ENCODE data around the gene MEGF11.

Gene MEGF11

DNA sequence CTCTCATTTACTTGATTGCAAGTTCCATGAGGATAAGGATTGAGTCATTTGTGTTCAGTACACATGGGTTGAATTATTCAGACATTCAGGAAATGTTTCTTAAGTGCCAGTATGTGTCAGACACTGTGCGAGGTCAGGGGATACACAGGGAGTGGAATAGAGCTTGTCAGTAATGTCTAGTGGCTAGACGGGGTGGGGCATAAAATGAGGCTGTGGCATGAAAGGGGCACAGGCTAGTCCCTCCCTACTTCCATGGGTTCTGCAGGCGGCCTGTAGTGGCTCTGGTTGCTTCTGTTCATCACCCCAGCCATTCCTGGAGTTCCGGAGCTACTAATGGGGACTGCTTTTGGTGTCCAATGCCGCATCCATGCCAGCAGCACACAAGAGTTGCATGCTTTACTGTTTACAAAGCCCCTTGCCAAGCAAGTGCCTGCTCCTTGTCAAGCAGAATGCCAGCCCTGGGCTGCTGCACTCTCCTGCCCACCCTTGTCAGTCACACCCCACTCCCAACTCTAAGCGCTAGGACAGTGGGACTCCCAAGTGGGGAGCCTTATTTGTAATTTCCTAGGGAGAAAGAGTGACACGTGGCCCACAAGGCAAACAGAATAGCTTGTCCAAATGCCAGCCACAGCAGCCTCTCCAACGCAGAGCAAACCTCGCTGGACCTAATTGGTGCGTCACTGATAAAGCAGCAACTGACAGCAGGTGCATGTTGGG lies 313.5 kb downstream of the MEGF11 start:
- DNase-seq (ENCODE audit: low read depth): no peak

DNA sequence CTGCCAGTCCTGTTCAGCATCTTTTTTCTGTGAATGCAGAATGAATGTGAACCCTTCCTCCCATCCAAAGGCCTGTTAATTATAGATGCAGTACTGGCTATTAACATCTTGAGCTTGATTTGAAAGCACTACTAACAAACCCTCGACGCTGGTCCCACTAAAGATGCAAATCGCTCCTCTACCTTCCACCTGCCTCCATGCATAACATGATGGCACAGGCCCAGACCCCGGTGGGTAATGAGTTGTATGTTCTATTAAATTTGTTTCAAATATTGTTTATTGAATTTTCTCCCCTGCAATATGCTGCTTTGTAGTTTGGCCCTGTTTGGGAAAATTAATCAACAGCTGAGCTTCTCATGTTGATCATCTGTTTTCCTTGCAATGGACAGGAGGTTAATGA lies 314.9 kb downstream of the MEGF11 start:
- DNase-seq (ENCODE audit: low read depth): no peak

DNA sequence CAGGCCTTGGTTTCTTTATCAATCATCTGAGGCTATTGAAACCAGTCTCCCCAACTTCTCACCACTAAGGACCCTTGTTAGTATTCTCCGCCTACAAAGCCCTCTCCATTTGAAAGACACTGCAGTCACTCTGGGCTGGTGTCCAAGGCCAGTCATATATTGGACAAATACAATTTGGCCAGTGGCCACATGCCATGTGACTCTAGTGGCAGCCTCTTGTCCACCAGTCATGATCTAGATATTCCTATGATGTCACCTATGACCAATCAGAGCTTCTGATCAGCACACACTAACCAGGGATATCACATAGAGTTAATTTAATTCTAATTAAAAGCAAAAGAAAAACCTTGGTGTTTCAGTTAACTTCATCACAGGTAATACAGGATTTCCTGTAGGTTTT lies 316.1 kb downstream of the MEGF11 start:
- no peak for DNase-seq (ENCODE audit: low read depth)

DNA sequence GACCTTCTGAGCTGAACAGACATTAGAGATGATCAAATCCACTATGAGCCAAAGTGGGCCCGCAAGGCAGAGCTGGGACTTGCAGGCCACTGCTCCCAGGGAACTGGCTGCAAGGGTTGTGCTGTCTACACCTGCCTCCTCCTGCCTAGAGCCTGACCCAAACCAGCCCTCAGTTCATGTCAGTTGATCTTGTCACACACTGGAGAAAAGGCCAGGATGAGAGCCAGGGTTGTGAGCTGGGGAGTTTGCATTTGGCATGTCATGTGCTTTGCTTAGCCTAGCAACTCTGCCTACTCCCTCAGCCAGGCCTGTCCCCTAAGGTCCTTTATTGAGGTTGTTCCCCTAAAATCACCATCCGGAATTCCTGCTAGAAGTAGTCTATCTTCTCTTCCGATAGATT lies 316.5 kb downstream of the MEGF11 start:
- no peak for DNase-seq (ENCODE audit: low read depth)

DNA sequence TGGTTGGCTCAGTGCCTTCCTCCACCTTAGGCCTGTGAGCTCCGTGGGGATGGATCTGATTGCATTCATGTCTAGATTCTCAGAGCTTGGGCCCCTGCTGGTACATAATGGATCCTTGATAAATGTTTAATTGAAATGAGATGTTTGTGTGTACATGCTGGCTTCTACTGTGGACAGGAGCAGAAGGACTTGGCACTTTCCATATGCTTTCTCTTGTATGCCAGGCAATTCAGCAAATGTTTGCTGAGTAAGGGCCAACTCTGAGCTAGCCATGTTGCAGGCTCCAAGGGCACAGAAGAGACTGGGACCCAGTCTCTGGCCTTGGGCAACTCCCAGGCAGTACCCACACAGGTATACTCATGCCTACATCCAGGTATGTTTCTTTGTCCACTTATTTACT lies 317.3 kb downstream of the MEGF11 start:
- DNase-seq (ENCODE audit: low read depth): no peak

DNA sequence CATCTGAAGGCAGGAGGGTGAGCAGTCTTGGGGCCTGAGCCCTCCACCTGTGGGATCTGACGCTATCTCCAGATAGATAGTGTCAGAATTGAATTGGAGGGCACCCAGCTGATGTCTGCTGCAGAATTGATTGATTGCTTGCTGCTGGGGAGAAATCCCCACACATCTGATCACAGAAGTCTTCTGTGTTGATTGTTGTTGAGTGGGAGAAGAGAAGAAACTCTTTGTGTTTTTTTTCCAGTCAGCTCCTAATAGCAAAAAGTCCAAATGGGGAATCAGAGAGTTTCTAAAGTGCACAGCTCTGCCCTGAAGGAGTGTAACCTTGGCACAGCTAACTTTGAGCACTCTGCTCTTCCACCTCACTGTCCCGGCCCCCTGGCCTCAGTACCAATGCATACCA lies 318.2 kb downstream of the MEGF11 start:
- no peak for DNase-seq (ENCODE audit: low read depth)

DNA sequence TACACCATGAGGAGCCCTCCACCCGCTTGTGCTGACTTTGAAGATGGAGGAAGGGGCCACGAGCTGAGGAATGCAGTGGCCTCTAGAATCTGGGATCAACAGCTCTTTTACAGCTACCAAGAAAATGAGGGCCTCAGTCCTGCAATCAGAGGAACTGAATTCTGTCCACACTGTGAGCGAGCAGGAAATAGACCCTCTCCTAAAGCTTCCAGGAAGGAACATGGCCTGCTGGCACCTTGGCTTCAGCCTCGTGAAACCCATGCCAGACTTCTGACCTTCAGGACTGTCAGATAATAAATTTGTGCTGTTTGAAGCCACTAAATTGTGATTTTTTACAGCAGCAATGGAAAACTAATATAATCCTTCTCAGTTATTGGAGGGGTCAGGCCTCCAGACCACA lies 322.3 kb downstream of the MEGF11 start:
- no peak for DNase-seq (ENCODE audit: low read depth)

DNA sequence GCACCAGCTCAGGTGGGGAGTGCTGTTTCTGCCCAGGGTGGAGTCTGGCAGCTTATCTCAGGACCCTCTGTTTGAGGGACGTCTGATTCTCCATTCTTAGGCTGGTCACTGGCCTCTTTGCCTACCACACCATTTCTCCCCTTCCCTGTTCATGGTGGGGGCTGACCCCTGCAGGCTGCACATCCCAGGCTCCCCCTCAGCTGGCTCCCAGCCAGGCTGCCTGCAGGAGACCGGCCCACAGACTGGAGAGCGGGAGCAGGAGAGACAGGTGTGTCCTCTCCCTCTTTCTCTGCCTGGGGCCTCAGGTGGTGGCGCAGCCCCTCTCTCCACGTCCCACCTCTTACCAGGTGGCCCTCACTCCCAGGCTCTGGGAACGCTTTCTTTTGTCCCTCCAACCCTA lies 323.4 kb downstream of the MEGF11 start:
- no peak for DNase-seq (ENCODE audit: low read depth)

DNA sequence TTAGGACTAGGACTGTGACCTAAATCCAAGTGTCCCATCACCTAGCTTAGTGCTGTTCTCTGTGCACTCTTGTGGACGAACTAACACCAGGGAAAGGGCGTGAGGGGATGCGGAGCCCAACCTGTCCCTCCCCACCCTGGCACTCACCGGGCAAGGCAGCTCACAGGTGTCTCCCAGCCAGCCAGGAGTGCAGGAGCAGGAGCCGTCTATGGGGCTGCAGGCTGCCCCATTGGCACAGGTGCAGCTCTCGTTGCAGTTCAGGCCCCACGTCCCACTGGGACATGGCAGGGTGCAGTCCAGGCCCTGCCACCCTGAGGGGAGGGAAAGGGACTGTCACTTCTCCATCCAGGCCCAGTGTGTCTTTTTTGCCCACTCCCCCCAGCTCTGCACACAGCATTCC lies 324.0 kb downstream of the MEGF11 start:
- no peak for DNase-seq (ENCODE audit: low read depth)

DNA sequence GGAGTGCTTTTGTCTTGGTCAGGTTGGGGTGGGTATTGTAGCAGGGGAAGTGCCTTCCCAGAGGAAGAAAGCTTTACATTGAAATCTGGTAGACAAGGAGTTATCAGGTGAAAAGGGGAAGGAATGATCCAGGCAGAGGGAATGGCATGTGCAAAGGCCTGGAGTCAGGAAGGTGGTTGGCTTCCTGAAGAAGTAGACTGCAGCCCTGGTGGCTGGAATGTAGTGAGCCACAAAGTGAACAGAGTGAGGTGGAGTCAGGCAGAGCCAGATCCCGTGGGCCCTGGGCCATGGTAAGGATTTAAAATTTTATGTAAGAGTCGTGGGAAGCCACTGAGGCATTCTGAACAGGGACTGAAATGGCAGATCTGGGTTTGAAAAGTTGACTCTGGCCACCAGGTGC lies 326.0 kb downstream of the MEGF11 start:
- no peak for DNase-seq (ENCODE audit: low read depth)

DNA sequence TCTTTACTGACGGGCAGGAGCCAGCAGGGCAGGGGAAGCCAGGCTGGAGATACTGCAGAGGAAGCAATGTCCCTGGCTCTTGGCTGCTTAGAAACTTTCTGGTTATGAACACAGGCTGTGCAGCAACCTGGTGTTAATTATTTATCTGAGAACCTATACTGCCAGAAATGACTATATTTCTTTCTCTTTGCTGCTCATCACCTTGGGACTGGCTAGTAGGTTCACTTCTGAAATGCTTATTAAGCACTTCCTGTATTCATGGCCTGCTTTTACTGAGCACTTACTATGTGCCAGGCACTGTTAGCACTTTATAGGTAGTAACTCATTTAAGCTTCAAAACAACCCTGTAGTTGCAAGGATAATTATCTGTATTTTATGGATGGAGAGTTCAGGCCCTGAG lies 326.7 kb downstream of the MEGF11 start:
- no peak for DNase-seq (ENCODE audit: low read depth)

DNA sequence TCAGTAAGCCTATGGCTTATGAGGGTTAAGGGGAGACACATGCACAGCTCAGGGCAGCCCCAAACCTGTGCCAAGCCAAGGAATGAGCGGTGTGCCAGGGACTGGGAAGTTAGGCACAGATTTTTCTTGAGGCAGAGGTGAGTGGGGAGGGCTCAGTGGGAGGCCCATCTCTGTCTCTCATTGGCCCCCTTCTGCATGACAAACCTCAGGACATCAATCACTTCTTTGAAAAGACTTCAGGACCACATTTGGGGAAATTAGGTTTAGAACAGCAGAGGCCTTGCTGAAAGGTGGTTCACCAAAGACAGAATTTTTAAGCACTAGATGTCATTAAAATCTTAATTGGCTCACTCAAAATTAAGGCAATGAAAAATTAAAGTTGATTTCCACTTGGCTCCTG lies 327.1 kb downstream of the MEGF11 start:
- DNase-seq (ENCODE audit: low read depth): no peak

DNA sequence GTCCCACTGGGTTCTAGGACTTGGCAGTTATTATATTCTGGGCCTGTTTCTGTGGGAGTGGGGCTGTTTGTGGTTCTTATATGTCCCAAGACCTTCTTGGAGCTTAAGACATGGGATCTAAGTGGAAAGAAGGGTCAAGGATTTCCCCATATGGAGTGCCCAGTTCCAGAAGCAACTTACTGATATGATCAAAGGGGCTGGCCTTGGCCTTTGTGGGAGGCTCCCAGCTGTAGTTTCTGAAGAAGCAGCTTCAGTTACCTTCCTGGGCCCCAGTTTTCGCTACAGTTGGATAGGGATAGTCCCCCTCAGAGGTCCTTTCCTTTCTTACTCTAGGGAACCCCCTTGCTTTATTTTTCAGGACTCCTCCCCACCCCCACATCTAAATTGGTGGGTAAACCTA lies 328.2 kb downstream of the MEGF11 start:
- no peak for DNase-seq (ENCODE audit: low read depth)

DNA sequence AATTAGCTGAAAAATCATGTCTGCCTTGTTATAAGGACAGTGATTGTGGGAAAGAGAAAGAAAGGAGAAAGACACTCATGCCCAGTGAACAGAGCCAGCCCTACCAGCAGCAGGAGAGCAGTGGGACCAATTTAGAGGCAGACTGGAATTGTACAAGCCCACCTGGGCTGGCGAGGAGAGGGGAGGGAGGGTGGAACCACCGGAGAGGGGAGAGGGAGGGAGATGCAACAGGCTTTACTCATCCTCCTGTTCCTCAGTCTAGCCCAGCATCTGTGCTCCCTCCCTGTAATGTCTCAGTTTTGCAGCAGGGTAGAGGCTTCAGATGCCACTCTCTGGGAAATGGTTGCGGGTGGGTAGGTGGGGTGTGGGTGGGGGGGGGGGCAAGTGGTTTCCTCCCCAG lies 329.5 kb downstream of the MEGF11 start:
- no peak for DNase-seq (ENCODE audit: low read depth)

DNA sequence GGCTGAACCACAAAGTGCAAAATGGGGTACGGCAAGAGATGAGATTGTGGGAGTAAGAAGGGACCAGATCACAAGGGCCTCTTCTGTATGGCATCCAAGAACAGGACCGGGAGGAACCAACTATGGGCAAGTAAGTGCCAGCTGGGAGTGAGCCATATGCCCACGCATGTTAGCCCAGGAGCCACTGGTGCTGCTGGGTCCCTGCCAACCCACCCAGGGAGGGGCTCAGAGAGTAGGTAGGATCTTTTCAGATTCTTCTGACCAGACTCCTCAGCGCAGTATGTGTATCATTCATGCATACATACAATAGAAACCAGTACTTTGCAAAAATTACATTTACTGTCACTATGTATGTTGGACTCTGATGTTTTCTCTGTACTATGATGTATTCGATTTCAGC lies 330.3 kb downstream of the MEGF11 start:
- DNase-seq (ENCODE audit: low read depth): no peak

DNA sequence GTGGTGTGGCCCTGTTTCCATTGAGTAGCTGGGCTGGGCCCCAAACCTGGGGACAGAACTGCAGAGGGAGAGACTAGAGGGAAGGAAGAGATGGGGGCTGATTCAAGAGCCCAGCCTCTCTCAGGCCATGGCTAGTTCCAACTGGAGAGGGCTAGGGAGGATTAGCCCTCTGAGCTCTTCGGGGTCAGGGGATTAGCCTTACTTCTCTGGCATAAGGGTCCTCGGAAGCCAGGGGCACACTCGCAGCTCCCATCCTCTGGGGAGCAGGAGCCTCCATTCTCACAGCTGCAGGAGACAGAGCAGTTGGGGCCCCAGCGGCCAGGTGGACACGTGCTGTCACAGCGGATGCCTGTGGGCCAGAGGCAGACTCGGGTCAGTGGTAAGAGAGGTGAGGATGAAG lies 330.9 kb downstream of the MEGF11 start:
- no peak for DNase-seq (ENCODE audit: low read depth)

DNA sequence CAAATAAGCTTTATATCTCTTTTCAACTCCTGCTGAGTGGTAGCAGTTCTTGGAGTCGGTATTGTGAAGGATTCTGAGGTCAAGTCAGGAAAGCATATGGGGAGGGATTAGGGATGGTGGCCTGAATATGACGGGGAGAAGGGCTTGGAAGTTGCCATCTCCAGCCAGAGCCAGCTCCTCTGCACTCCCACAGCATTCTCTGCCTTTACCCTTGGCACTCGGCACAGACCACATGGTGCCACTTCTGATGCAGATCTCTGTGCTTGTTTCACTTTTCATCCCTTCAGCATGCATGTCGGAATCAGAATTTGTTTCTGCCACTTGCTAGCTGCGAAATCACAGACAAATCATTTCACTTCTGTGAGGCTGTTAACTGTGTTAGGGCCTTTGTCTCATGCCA lies 331.8 kb downstream of the MEGF11 start:
- DNase-seq (ENCODE audit: low read depth): no peak

DNA sequence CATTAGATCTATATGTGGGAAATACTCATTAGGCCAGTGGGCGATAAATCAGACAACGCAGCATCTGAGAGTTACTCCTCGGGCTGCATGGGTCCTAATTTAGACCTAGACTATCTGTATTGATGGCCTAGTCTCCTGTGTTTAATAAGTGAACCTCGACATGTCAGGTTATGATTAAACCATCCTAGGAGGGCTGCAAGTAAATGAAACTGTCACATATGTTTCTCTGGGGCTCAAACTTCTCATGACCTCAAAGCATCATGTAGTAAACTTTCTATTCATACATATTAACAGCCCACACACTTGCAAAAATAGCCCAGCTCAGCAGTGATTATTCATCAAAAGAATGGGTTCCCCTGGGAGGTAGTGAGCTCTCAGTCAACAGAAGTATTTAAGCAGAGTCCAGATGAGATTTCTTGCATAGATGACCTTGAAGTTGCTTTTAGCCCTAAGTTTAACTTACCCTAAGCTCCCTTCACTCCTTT lies 332.7 kb downstream of the MEGF11 start:
- no peak for DNase-seq (ENCODE audit: low read depth)

DNA sequence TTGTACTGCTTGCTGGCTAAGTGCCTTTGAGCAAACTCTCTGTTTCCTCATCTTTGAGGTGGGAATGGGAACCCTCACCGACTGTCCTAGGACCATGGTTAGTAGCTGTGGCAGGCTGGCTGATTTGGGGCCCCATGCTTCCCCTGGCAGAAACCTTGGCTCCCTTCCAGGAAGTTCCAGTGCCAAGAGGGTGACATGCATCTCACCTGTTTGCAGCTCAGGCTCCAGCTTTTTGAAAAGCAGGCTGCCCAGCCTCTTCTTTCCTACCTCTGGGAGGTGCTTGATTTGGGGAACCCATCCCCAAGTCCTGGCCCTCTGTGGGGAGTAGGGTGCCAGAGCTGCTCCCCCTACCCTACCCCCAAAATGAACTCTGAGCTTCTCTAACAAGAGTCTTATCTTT lies 333.4 kb downstream of the MEGF11 start:
- no peak for DNase-seq (ENCODE audit: low read depth)

DNA sequence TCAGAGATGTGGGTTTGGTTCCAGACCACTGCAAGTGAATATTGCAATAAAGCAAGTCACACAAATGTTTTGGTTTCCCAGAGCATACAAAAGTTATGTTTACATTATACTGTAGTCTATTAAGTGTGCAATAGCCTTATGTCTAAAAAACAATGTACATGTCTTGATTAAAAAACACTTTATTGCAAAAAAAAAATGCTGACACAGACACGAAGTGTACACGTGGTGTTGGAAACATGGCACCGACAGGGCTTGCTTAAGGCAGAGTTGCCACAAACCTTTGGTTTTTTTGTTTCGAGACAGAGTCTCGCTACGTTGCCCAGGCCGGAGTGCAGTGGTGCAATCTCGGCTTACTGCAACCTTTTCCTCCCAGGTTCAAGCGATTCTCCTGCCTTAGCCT lies 334.2 kb downstream of the MEGF11 start:
- no peak for DNase-seq (ENCODE audit: low read depth)

DNA sequence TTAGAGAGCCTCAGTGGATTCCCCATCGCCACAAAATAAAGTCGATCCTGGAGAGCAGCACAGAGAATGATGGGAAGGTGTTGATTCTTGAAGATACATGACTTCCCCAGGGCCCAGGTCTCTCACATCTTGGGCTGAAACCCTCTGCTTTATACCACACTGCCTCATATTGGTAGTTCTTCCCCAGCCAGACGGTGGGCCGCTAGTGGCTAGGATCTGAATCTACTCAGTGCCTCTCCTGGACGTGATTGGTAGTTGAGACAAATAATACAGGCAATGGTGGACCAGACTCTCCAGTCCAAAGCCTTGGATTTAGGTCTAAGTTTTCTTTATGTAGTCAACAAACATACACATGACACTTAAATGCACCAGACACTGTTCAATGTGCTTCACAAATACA lies 334.6 kb downstream of the MEGF11 start:
- no peak for DNase-seq (ENCODE audit: low read depth)

DNA sequence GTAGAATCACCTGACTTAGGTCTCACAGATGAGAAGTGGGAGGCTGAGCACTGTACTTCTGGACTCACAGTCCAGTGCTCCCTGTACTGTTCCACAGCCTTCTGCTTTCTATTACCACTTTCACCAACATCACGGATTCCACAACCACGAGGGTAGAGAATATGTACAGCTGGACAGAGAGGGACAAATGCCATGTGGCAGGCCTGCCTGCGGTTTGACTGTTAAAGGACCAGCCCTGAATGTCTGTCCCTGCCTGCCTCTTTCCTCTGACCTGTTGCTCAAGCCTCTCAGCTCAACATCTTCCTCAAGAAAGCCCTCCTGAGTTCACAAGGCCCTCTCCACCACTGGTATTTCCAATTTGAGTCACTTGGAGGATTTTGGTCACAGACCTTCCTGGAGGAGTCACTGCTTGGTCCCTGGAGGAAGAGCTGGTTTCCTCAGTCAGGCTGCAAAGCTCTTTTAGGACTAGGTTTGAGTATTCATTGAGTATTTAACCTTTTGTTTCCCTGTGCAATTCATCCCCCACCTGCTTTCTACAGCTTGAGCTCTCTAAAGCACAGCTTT lies 335.1 kb downstream of the MEGF11 start:
- DNase-seq (ENCODE audit: low read depth): no peak

DNA sequence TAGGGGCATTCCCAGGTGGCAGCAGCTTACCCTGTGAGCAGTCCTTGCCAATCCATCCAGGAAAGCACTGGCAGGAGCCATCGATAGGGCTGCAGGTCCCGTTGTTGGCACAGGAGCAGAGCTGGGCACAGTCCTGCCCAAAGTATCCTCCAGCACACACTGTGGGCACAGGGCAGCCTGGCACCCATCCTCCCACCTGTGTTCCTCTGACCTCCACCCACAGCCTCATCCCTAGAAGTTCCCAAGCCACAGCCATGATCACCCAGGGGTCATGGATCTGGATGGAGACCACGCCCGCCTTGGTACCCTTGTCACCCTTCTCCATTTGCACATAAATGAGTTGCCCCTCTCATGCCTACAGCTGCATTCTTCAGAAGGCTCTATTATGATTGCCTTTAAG lies 335.6 kb downstream of the MEGF11 start:
- no peak for DNase-seq (ENCODE audit: low read depth)

DNA sequence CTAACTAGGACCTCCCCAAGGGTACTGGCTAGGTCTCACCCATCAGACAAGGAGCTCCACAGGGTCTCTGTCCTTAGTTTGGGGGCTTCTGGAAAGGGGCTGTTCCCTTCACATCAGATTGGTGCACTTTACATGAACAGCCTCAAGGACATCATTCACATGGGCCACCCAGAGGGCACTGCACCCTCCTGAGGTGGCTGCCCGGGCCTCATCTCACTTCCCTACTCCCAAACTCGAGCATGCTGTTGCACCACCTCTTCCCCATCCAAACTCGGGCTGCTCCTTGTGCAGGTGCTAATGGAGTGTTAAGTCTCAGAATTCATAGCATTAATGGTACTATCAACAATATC lies 336.2 kb downstream of the MEGF11 start:
- DNase-seq (ENCODE audit: low read depth): no peak

Data from stimulated activated CD8-positive, alpha-beta memory T cell treated with anti-CD3 and anti-CD28 coated beads, Interleukin-4, amount 100 ng/mL, for 24 hours (primary cell).